22Rv1 (cell line): ENCODE results near the gene RTF2.

Experiments used
- H3K27ac ChIP-seq: fragments of 450-650 bp; 2 replicates; pipeline ENCODE4 v1.5.1; 2017
- CTCF ChIP-seq: fragments of 450-650 bp; IDR thresholded peaks from 2 replicates; pipeline ENCODE4 v1.5.1; 2017; ENCODE audit warnings: mild to moderate bottlenecking
- ZFX ChIP-seq: fragments of 450-650 bp; IDR thresholded peaks from 2 replicates; pipeline ENCODE4 v1.6.1; 2017; ENCODE audit warnings: antibody characterized with exemption, borderline replicate concordance

RTF2 gene

GRCh38 chr20:56429502-56429901 lies 38.9 kb upstream of the RTF2 start:
- TF ChIP-seq ZFX (no peak), CTCF (no peak)
- no peak overlapping the region for H3K27ac ChIP-seq

- H3K27ac ChIP-seq, result no peak overlapping the region
- TF ChIP-seq ZFX (no peak), CTCF (no peak)
These were observed 38.5 kb upstream of the RTF2 start for GRCh38 chr20:56429941-56430340.

- no peak overlapping the region for H3K27ac ChIP-seq
- TF ChIP-seq ZFX (no peak), CTCF (no peak)
These were observed 38.0 kb upstream of the RTF2 start for GRCh38 chr20:56430461-56430860.

GRCh38 chr20:56430957-56431356 lies 37.5 kb upstream of the RTF2 start:
- H3K27ac ChIP-seq, result no peak overlapping the region
- TF ChIP-seq CTCF (no peak), ZFX (no peak)

- TF ChIP-seq ZFX (no peak), CTCF (no peak)
- no peak overlapping the region for H3K27ac ChIP-seq
These were observed 37.0 kb upstream of the RTF2 start for GRCh38 chr20:56431471-56431870.

GRCh38 chr20:56433221-56433879 lies 35.1 kb upstream of the RTF2 start:
- TF ChIP-seq CTCF (no peak), ZFX (no peak)
- H3K27ac ChIP-seq, result no peak overlapping the region

- H3K27ac ChIP-seq, result no peak overlapping the region
- TF ChIP-seq CTCF, result no peak
- TF ChIP-seq ZFX, result no peak
These were observed 34.6 kb upstream of the RTF2 start for GRCh38 chr20:56433880-56434255.
